ENCODE results near the gene ZNF540. TPM values are rescaled to one million over a fixed set of nuclear protein-coding genes. Genes with fewer than 3 reads are reported as not detected.
A peak's percentile ranks its signal among the peaks of the same experiment; 100 is the strongest.

Gene ZNF540
- total and polyA plus RNA-seq, 2 of the 4 experiments (the other 2 are of a cell fraction), result 0.34 to 0.54 TPM

GRCh38 chr19:37572203-37572602, 22.5 kb upstream of the ZNF540 start:
- Histone ChIP-seq H3K4me1 (ENCODE audit: control insufficient read depth, insufficient read depth, low read length) (no peaks in the 10 kb centered on the region), H3K14ac (replicated peaks; ENCODE audit: low read depth, low read length) (no peak overlapping the region), H3K9me3 (ENCODE audit: control insufficient read depth, insufficient read depth, low read length) (peaks cover 39% of the 10 kb centered on the region), H3K27me3 (ENCODE audit: control insufficient read depth, insufficient read depth, low read length) (no peaks in the 10 kb centered on the region), H2AFZ (replicated peaks; ENCODE audit: low read length, poor library complexity) (no peak overlapping the region), H2BK5ac (ENCODE audit: low read depth, low read length, poor library complexity, severe bottlenecking) (no peak overlapping the region), H3K79me1 (ENCODE audit: low read depth in 1 of 2, low read length in 2 of 2) (no peaks in the 10 kb centered on the region), H3K27ac (ENCODE audit: insufficient read depth, low read length) (no peak overlapping the region), H2BK20ac (ENCODE audit: low read depth, low read length) (no peak overlapping the region), H3K4me2 (ENCODE audit: low read depth, low read length) (no peak overlapping the region), H3K23ac (ENCODE audit: low read depth, low read length) (no peak overlapping the region), H2BK120ac (ENCODE audit: low read depth, low read length) (no peak overlapping the region), H3K56ac (ENCODE audit: extremely low read depth, insufficient read depth, low read length) (no peak overlapping the region), H3K9ac (ENCODE audit: low read depth, low read length) (no peak overlapping the region), H4K91ac (ENCODE audit: insufficient read depth, low read depth, low read length) (no peak overlapping the region), H3K9me1 (ENCODE audit: insufficient read depth, low read length) (no peaks in the 10 kb centered on the region), H4K8ac (ENCODE audit: low read depth in 2 of 2, low read length in 2 of 2) (no peak overlapping the region), H2AK9ac (replicated peaks; ENCODE audit: low read depth, low read length, poor library complexity) (no peak overlapping the region), H3K4ac (ENCODE audit: low read depth, low read length) (no peak overlapping the region), H3K36me3 (ENCODE audit: control insufficient read depth, insufficient read depth, low read length) (peaks cover 3% of the 10 kb centered on the region; the same call in 1 of the 2 replicates), H4K20me1 (ENCODE audit: insufficient read depth, low read length) (no peaks in the 10 kb centered on the region), H2BK15ac (ENCODE audit: low read depth, low read length) (no peak overlapping the region), H4K5ac (ENCODE audit: low read depth, low read length) (no peak overlapping the region), H3K4me3 (ENCODE audit: insufficient read depth, low read depth, low read length) (no peak overlapping the region), H2AK5ac (ENCODE audit: low read depth, low read length) (no peak overlapping the region), H3K18ac (ENCODE audit: low read depth, low read length) (no peak overlapping the region)
- ATAC-seq (ENCODE audit: low read depth), result no peak
- in situ Hi-C loops (cut with MboI; ENCODE audit: low sequenced_read_pairs), result no loop called here
- ChIA-PET POLR2A (ENCODE audit: unreplicated experiment) (no interaction called here), CTCF (no interaction called here)
- peak; percentile 22 for DNase-seq
- no TSS peak for BruUV-seq (replicated peaks)
- dilution Hi-C loops (cut with HindIII; ENCODE audit: low sequenced_read_pairs, unreplicated experiment), result no loop called here
- intact Hi-C loops (cut with micrococcal nuclease), result no loop called here
- TF ChIP-seq MAFK (IDR thresholded peaks at IDR 0.05; ENCODE audit: low read depth, low read length) (no peak), MAZ (IDR thresholded peaks at IDR 0.05; ENCODE audit: borderline replicate concordance, low read depth, low read length) (no peak), RAD21 (IDR thresholded peaks at IDR 0.05; ENCODE audit: low read length) (no peak), NFE2L2 (IDR thresholded peaks at IDR 0.05; ENCODE audit: low read depth, low read length) (no peak), MXI1 (IDR thresholded peaks at IDR 0.05; ENCODE audit: borderline replicate concordance, low read depth, low read length) (no peak), CHD1 (IDR thresholded peaks at IDR 0.05; ENCODE audit: low read depth, low read length) (no peak), POLR2A (IDR thresholded peaks at IDR 0.05; ENCODE audit: low read depth, low read length) (no peak)
- TF ChIP-seq, protein P1, sequence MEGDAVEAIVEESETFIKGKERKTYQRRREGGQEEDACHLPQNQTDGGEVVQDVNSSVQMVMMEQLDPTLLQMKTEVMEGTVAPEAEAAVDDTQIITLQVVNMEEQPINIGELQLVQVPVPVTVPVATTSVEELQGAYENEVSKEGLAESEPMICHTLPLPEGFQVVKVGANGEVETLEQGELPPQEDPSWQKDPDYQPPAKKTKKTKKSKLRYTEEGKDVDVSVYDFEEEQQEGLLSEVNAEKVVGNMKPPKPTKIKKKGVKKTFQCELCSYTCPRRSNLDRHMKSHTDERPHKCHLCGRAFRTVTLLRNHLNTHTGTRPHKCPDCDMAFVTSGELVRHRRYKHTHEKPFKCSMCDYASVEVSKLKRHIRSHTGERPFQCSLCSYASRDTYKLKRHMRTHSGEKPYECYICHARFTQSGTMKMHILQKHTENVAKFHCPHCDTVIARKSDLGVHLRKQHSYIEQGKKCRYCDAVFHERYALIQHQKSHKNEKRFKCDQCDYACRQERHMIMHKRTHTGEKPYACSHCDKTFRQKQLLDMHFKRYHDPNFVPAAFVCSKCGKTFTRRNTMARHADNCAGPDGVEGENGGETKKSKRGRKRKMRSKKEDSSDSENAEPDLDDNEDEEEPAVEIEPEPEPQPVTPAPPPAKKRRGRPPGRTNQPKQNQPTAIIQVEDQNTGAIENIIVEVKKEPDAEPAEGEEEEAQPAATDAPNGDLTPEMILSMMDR (conservative IDR thresholded peaks at IDR 0.05; ENCODE audit: low read depth, low read length), result no peak

All from IMR-90 (cell line).